IMR-90 (cell line): ENCODE data around the gene DZANK1. TPM values are rescaled to one million over a fixed set of nuclear protein-coding genes. Genes with fewer than 3 reads are reported as not detected.

Experiments
- ATAC-seq: fragments of 200-7000 bp; cut with Tn5 transposase; 2 replicates; pipeline ENCODE4 v1.9.1; 2020; ENCODE audit warnings: low read depth, mild to moderate bottlenecking, moderate library complexity
- BruUV-seq: library from RNA; stranded (reverse); fragments of 400-500 nt; replicated peaks from 2 replicates; lab custom pipeline; 2021; lab: Mats Ljungman, UMichigan
- CTCF ChIA-PET: fragments of 300-600 bp; formaldehyde crosslinking; extraction: SDS; loops from one replicate; lab custom pipeline; 2021; ENCODE audit warnings: antibody characterized with exemption; lab: Yijun Ruan, JAX
- POLR2A ChIA-PET: fragments of 300-600 bp; sonication (Branson Sonifier 250); formaldehyde crosslinking; loops from one replicate; lab custom pipeline; 2022; ENCODE audit warnings: antibody characterized with exemption; ENCODE audit not compliant: unreplicated experiment; lab: Charles Lee
- DNase-seq: peaks from one replicate; pipeline ENCODE4 v3.0.0; 2013
- H2AFZ ChIP-seq: replicated peaks from 2 replicates; pipeline ENCODE3; 2013; ENCODE audit warnings: low read length, mild to moderate bottlenecking; ENCODE audit not compliant: poor library complexity
- H2AK5ac ChIP-seq: 2 replicates; pipeline ENCODE4 v1.6.1; 2013; ENCODE audit warnings: low read depth, low read length, inconsistent platforms
- H2AK9ac ChIP-seq: replicated peaks from 2 replicates; pipeline ENCODE3; 2013; ENCODE audit warnings: mild to moderate bottlenecking, low read depth, low read length, moderate library complexity; ENCODE audit not compliant: poor library complexity
- H2BK120ac ChIP-seq: 2 replicates; pipeline ENCODE4 v1.6.1; 2013; ENCODE audit warnings: low read depth, low read length, inconsistent platforms
- H2BK15ac ChIP-seq: 3 replicates; pipeline ENCODE4 v1.6.1; 2013; ENCODE audit warnings: low read depth, low read length, inconsistent platforms
- H2BK20ac ChIP-seq: 2 replicates; pipeline ENCODE4 v1.6.1; 2013; ENCODE audit warnings: low read depth, mild to moderate bottlenecking, inconsistent platforms, low read length, moderate library complexity
- H2BK5ac ChIP-seq: 2 replicates; pipeline ENCODE4 v1.6.1; 2013; ENCODE audit warnings: mild to moderate bottlenecking, low read depth, low read length, inconsistent platforms; ENCODE audit not compliant: poor library complexity, severe bottlenecking
- H3K14ac ChIP-seq: replicated peaks from 2 replicates; pipeline ENCODE4 v1.6.1; 2013; ENCODE audit warnings: low read depth, low read length, inconsistent platforms
- H3K18ac ChIP-seq: 2 replicates; pipeline ENCODE4 v1.6.1; 2013; ENCODE audit warnings: low read depth, low read length, control low read depth
- H3K23ac ChIP-seq: 2 replicates; pipeline ENCODE4 v1.6.1; 2013; ENCODE audit warnings: low read depth, low read length, inconsistent platforms
- H3K27ac ChIP-seq: 2 replicates; pipeline ENCODE4 v1.5.1; 2013; ENCODE audit warnings: mild to moderate bottlenecking, control low read depth, low read length; ENCODE audit not compliant: insufficient read depth
- H3K27me3 ChIP-seq: 2 replicates; pipeline ENCODE4 v1.6.1; 2013; ENCODE audit warnings: low read length; ENCODE audit not compliant: control insufficient read depth, insufficient read depth
- H3K36me3 ChIP-seq: 2 replicates; pipeline ENCODE4 v1.6.1; 2013; ENCODE audit warnings: low read length, mixed read lengths; ENCODE audit not compliant: control insufficient read depth, insufficient read depth
- H3K4ac ChIP-seq: 2 replicates; pipeline ENCODE4 v1.6.1; 2013; ENCODE audit warnings: low read depth, low read length, inconsistent platforms
- H3K4me1 ChIP-seq: 2 replicates; pipeline ENCODE4 v1.6.1; 2013; ENCODE audit warnings: low read length, mixed read lengths; ENCODE audit not compliant: control insufficient read depth, insufficient read depth
- H3K4me2 ChIP-seq: 2 replicates; pipeline ENCODE4 v1.6.1; 2013; ENCODE audit warnings: low read depth, mild to moderate bottlenecking, control low read depth, low read length, moderate library complexity
- H3K4me3 ChIP-seq: 2 replicates; pipeline ENCODE4 v1.5.1; 2013; ENCODE audit warnings: low read depth, mild to moderate bottlenecking, control low read depth, low read length, moderate library complexity; ENCODE audit not compliant: insufficient read depth
- H3K56ac ChIP-seq: 2 replicates; pipeline ENCODE4 v1.6.1; 2013; ENCODE audit warnings: low read length, inconsistent platforms; ENCODE audit not compliant: insufficient read depth; ENCODE audit errors: extremely low read depth
- H3K79me1 ChIP-seq, 2 experiments: 2 replicates each; pipeline ENCODE4 v1.6.1; 2013; ENCODE audit warnings: low read length in 2 of 2, inconsistent platforms in 1 of 2, low read depth in 1 of 2
- H3K9ac ChIP-seq: 2 replicates; pipeline ENCODE4 v1.6.1; 2013; ENCODE audit warnings: low read depth, low read length, control low read depth
- H3K9me1 ChIP-seq: 2 replicates; pipeline ENCODE4 v1.6.1; 2013; ENCODE audit warnings: low read length, inconsistent platforms; ENCODE audit not compliant: insufficient read depth
- H3K9me3 ChIP-seq: 2 replicates; pipeline ENCODE4 v1.6.1; 2013; ENCODE audit warnings: low read length; ENCODE audit not compliant: control insufficient read depth, insufficient read depth
- H4K20me1 ChIP-seq: 2 replicates; pipeline ENCODE4 v1.6.1; 2013; ENCODE audit warnings: low read length, inconsistent platforms; ENCODE audit not compliant: insufficient read depth
- H4K5ac ChIP-seq: 2 replicates; pipeline ENCODE4 v1.6.1; 2013; ENCODE audit warnings: mild to moderate bottlenecking, low read depth, low read length, control low read depth
- H4K8ac ChIP-seq, 2 experiments: 2 replicates each; pipeline ENCODE4 v1.6.1; 2013; ENCODE audit warnings: low read depth in 2 of 2, low read length in 2 of 2, control low read depth in 1 of 2, inconsistent platforms in 1 of 2
- H4K91ac ChIP-seq: 2 replicates; pipeline ENCODE4 v1.6.1; 2013; ENCODE audit warnings: low read depth, low read length, inconsistent platforms; ENCODE audit not compliant: insufficient read depth
- BHLHE40 ChIP-seq: fragments of 150-350 bp; IDR thresholded peaks from 2 replicates; pipeline ENCODE4 v1.6.1; 2016; ENCODE audit warnings: mild to moderate bottlenecking, low read depth, low read length
- CHD1 ChIP-seq: IDR thresholded peaks from 2 replicates; pipeline ENCODE4 v1.6.1; 2012; ENCODE audit warnings: low read depth, low read length, improper control_type of control experiment
- FOS ChIP-seq: fragments of 150-350 bp; IDR thresholded peaks from 2 replicates; pipeline ENCODE4 v1.6.1; 2016; ENCODE audit warnings: low read depth, low read length
- MAFK ChIP-seq: IDR thresholded peaks from 2 replicates; pipeline ENCODE4 v1.6.1; 2012; ENCODE audit warnings: low read depth, low read length, improper control_type of control experiment
- MAZ ChIP-seq: IDR thresholded peaks from 2 replicates; pipeline ENCODE4 v1.6.1; 2012; ENCODE audit warnings: low read depth, mild to moderate bottlenecking, low read length, improper control_type of control experiment, moderate library complexity, borderline replicate concordance
- MXI1 ChIP-seq: IDR thresholded peaks from 2 replicates; pipeline ENCODE4 v1.6.1; 2012; ENCODE audit warnings: low read depth, mild to moderate bottlenecking, low read length, moderate library complexity, borderline replicate concordance
- NFE2L2 ChIP-seq: fragments of 150-350 bp; IDR thresholded peaks from 2 replicates; pipeline ENCODE4 v1.6.1; 2016; ENCODE audit warnings: low read depth, mild to moderate bottlenecking, low read length
- POLR2A ChIP-seq: IDR thresholded peaks from 2 replicates; pipeline ENCODE4 v1.6.1; 2012; ENCODE audit warnings: mild to moderate bottlenecking, low read depth, low read length
- RAD21 ChIP-seq: IDR thresholded peaks from 2 replicates; pipeline ENCODE4 v1.6.1; 2012; ENCODE audit warnings: low read length, improper control_type of control experiment
- RCOR1 ChIP-seq: IDR thresholded peaks from 2 replicates; pipeline ENCODE4 v1.6.1; 2012; ENCODE audit warnings: mild to moderate bottlenecking, low read length, improper control_type of control experiment; ENCODE audit not compliant: insufficient replicate concordance
- RFX5 ChIP-seq: IDR thresholded peaks from 2 replicates; pipeline ENCODE4 v1.8.0; 2012; ENCODE audit warnings: low read depth, mild to moderate bottlenecking, low read length, moderate library complexity
- SMC3 ChIP-seq: fragments of 150-350 bp; IDR thresholded peaks from 2 replicates; pipeline ENCODE4 v1.6.1; 2016; ENCODE audit warnings: low read depth, mild to moderate bottlenecking, antibody characterized with exemption, low read length, moderate library complexity
- WGBS, 2 experiments: methylation state at CpG; one replicate each; pipeline versions ENCODE4 v1.1.5 to v1.1.7; 2013; ENCODE audit warnings: missing lambda C conversion rate in 2 of 2; ENCODE audit not compliant: insufficient read length in 1 of 2; ENCODE audit errors: extremely low coverage in 2 of 2; 5-methylcytosine and 5-hydroxymethylcytosine counted together
- dilution Hi-C: fragments of 300-500 bp; cut with HindIII; formaldehyde crosslinking; loops from one replicate; pipeline ENCODE4 v1.14.3; 2018; ENCODE audit warnings: low sequenced_read_pairs; ENCODE audit not compliant: unreplicated experiment
- in situ Hi-C: fragments of 300-500 bp; cut with MboI; formaldehyde crosslinking; loops from 3 replicates; pipeline ENCODE4 v1.14.3; 2019; ENCODE audit warnings: low sequenced_read_pairs, inconsistent platforms, mixed read lengths
- intact Hi-C: fragments of 100-400 bp; cut with micrococcal nuclease; formaldehyde crosslinking; loops from 2 replicates; pipeline ENCODE4 v1.10.0; 2022
- polyA plus RNA-seq, 3 experiments: library from polyadenylated mRNA; depleted of rRNA; stranded (reverse); fragments of >200 nt; gene quantifications; 2 replicates each; pipeline ENCODE4 v1.2.3, GENCODE V29; 2012; ENCODE audit warnings: low replicate concordance in 1 of 3
- total RNA-seq: library from RNA; depleted of rRNA; stranded (reverse); fragments of >200 nt; gene quantifications from 2 replicates; pipeline ENCODE4 v1.2.3, GENCODE V29; 2012
- TF ChIP-seq, protein P1 (sequence below): conservative IDR thresholded peaks from 2 replicates; pipeline ENCODE4 v1.5.1; 2012; ENCODE audit warnings: mild to moderate bottlenecking, low read depth, low read length, improper control_type of control experiment
- TF ChIP-seq, protein P2 (sequence below): fragments of 150-350 bp; IDR thresholded peaks from 2 replicates; pipeline ENCODE4 v1.6.1; 2016; ENCODE audit warnings: low read depth, mild to moderate bottlenecking, low read length, moderate library complexity, borderline replicate concordance

The DZANK1 gene
- total and polyA plus RNA-seq, 2 of the 4 experiments (the other 2 are of a cell fraction), result 0.54 to 1.1 TPM

DNA sequence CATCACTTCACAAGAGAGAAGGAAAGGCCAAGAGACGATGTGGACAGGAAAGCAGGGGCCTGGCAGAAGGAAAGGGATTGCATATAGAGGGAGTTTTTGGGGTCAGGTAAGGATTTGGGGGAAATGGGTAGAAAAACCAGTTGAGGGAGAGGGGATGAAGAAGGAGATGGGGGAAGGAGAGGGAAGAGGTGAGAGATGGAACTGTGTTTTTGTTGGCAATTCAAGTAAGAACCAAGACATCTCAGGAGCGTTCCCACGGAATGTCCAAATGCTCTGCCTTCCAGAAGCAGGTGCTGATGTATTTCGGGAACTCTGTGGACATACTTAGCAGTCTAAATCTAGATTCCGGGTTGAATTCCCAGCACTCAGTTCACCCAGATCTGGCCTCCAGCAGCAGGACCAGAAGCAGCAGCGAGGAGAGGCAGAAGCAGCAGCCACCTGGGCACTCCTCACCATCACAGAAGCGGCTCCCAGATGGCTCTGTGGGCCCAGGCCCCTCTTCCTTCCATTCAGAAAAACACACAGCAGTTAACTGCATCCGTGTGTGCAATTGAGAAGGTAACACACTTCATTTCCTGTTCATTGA lies 88.8 kb downstream of the DZANK1 start:
- H3K23ac ChIP-seq, result no peak overlapping the region
- H2AK5ac ChIP-seq, result no peak overlapping the region
- no peaks in the 10 kb centered on the region; the same call in 1 of the 2 replicates for H3K27me3 ChIP-seq
- BruUV-seq, result no TSS peak
- no peaks in the 10 kb centered on the region for H3K79me1 ChIP-seq
- no peak overlapping the region for H3K18ac ChIP-seq
- H4K5ac ChIP-seq, result no peak overlapping the region
- dilution Hi-C loops, result no loop called here
- no peak for TF ChIP-seq SMC3
- TF ChIP-seq MXI1, result no peak
- TF ChIP-seq RAD21, result no peak
- TF ChIP-seq MAFK, result no peak
- TF ChIP-seq MAZ, result no peak
- no peak for TF ChIP-seq RCOR1
- TF ChIP-seq, protein P1, sequence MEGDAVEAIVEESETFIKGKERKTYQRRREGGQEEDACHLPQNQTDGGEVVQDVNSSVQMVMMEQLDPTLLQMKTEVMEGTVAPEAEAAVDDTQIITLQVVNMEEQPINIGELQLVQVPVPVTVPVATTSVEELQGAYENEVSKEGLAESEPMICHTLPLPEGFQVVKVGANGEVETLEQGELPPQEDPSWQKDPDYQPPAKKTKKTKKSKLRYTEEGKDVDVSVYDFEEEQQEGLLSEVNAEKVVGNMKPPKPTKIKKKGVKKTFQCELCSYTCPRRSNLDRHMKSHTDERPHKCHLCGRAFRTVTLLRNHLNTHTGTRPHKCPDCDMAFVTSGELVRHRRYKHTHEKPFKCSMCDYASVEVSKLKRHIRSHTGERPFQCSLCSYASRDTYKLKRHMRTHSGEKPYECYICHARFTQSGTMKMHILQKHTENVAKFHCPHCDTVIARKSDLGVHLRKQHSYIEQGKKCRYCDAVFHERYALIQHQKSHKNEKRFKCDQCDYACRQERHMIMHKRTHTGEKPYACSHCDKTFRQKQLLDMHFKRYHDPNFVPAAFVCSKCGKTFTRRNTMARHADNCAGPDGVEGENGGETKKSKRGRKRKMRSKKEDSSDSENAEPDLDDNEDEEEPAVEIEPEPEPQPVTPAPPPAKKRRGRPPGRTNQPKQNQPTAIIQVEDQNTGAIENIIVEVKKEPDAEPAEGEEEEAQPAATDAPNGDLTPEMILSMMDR, result no peak
- TF ChIP-seq POLR2A, result no peak
- TF ChIP-seq, protein P2, sequence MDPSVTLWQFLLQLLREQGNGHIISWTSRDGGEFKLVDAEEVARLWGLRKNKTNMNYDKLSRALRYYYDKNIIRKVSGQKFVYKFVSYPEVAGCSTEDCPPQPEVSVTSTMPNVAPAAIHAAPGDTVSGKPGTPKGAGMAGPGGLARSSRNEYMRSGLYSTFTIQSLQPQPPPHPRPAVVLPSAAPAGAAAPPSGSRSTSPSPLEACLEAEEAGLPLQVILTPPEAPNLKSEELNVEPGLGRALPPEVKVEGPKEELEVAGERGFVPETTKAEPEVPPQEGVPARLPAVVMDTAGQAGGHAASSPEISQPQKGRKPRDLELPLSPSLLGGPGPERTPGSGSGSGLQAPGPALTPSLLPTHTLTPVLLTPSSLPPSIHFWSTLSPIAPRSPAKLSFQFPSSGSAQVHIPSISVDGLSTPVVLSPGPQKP, result no peak
- TF ChIP-seq BHLHE40, result no peak
- no peak for TF ChIP-seq FOS
- TF ChIP-seq CHD1, result no peak
- TF ChIP-seq RFX5, result no peak
- TF ChIP-seq NFE2L2, result no peak
- H2AK9ac ChIP-seq, result no peak overlapping the region
- no peak for ATAC-seq
- no peak overlapping the region for H2AFZ ChIP-seq
- H3K4me1 ChIP-seq, result no peaks in the 10 kb centered on the region
- intact Hi-C loops, result no loop called here
- no peak overlapping the region for H4K8ac ChIP-seq
- no peak overlapping the region for H3K4me2 ChIP-seq
- H3K9ac ChIP-seq, result no peak overlapping the region
- no peak overlapping the region for H3K4ac ChIP-seq
- DNase-seq, result no peak
- no peak overlapping the region for H2BK15ac ChIP-seq
- in situ Hi-C loops, result no loop called here
- no peaks in the 10 kb centered on the region for H3K9me3 ChIP-seq
- no peaks in the 10 kb centered on the region for H3K36me3 ChIP-seq
- H4K20me1 ChIP-seq, result no peaks in the 10 kb centered on the region
- no peak overlapping the region for H3K27ac ChIP-seq
- no peak overlapping the region for H3K56ac ChIP-seq
- no peak overlapping the region for H3K4me3 ChIP-seq
- H4K91ac ChIP-seq, result no peak overlapping the region
- 87% methylated on average over 3 of the region's 8 CpGs; no CpG with 5 or more reads in 1 of the 2 experiments for WGBS, 2 experiments
- no peak overlapping the region for H2BK5ac ChIP-seq
- no peak overlapping the region for H2BK20ac ChIP-seq
- H3K9me1 ChIP-seq, result no peaks in the 10 kb centered on the region
- no peak overlapping the region for H2BK120ac ChIP-seq
- POLR2A ChIA-PET, result no interaction called here
- CTCF ChIA-PET, result no interaction called here
- no peak overlapping the region for H3K14ac ChIP-seq
